ENCODE measurements around the gene UFSP1.

UFSP1 gene

DNA sequence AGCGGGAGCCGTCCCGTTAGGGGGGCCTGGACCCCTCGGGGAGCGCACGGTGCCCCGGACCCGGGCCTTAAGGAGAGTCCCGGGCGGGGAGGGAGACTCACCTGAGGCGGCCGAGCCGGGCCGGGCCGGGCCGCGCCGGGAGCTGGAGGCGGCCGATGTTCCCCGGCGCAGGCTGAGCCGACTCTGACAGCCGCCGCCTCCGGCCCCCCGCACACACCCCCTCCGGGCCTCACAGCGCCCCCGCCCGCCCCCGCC lies 6.1 kb upstream of the UFSP1 start, which contains the start of gene ACHE:
TSS of gene ACHE (minus strand) at position 188 of the 255 bp plus-strand sequence. CDS start 1,656 bp downstream, outside the sequence.
- no peak for DNase-seq (ENCODE audit: low read depth)

DNA sequence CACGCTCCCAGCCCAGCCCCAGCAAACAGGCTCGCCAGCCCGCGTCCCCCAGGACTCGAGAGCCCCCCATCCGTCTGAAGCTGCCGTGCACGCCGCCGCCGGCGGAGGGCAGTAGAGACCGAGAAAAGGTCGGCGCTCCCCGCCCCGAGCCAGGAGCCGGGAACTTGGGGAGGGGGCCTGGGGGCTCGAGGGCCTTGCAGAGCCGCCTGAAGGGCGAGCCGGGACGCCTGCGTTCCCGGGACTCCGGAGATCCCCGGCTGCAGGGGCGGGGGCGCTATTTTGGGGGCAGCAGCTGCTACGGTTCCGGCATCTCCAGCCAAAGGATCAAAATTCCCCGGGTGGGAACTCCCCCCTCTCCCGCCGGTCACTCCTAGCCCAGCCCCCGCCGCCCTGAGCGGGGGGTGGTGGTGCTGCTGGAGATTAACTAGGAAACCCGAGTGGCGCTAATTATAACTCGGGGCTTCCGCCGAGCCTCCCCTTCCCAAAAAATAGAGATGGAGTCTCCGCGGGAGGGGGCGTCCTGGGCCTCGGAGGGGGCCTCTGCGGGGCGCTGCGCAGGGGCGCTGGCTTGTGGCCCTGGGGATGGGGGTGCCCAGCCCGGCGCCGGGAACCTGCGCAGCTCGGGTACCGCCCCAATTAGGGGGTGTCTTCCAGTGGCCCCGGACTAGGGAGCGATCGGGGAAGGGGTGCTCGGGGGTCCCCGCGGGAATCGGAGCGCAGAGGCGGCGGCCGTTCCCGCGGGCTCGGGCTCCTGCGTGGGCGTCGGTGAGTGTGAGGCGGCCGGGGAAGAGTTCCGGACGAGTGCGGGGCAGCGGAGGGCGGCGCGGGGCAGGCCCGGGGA lies 5.6 kb upstream of the UFSP1 start:
- peak; percentile 53 for DNase-seq (ENCODE audit: low read depth)

- no peak for DNase-seq (ENCODE audit: low read depth)
Measured at GRCh38 chr7:100893910-100894721, 4.6 kb upstream of the UFSP1 start.

DNA sequence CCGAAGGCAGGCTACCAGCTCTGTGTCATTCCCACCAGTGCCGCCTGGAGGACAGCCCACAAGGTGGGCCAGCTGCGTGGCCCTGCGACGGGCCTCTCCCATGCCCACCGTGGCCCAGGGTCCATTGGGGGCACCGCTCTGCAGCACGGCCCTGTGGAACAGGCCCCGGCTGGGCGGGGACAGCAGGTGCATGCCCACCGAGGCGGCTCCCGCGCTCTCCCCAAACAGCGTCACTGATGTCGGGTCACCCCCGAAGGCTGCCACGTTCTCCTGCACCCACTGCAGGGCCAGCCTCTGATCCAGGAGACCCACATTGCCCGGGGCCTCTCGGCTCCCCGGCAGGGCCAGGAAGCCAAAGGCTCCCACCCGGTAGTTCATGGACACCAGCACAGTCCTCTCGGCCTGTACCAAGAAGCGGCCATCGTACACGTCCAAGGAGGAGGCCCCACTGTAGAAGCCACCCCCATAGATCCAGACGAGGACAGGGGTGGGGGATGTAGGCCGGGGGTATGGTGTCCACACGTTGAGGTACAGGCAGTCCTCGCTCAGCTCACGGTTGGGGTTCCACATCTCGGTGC lies 3.9 kb upstream of the UFSP1 start:
- no peak for DNase-seq (ENCODE audit: low read depth)

GRCh38 chr7:100892364-100893317 lies 3.1 kb upstream of the UFSP1 start:
- DNase-seq (ENCODE audit: low read depth): no peak

- no peak for DNase-seq (ENCODE audit: low read depth)
Measured at GRCh38 chr7:100891568-100892247, 2.2 kb upstream of the UFSP1 start.

DNA sequence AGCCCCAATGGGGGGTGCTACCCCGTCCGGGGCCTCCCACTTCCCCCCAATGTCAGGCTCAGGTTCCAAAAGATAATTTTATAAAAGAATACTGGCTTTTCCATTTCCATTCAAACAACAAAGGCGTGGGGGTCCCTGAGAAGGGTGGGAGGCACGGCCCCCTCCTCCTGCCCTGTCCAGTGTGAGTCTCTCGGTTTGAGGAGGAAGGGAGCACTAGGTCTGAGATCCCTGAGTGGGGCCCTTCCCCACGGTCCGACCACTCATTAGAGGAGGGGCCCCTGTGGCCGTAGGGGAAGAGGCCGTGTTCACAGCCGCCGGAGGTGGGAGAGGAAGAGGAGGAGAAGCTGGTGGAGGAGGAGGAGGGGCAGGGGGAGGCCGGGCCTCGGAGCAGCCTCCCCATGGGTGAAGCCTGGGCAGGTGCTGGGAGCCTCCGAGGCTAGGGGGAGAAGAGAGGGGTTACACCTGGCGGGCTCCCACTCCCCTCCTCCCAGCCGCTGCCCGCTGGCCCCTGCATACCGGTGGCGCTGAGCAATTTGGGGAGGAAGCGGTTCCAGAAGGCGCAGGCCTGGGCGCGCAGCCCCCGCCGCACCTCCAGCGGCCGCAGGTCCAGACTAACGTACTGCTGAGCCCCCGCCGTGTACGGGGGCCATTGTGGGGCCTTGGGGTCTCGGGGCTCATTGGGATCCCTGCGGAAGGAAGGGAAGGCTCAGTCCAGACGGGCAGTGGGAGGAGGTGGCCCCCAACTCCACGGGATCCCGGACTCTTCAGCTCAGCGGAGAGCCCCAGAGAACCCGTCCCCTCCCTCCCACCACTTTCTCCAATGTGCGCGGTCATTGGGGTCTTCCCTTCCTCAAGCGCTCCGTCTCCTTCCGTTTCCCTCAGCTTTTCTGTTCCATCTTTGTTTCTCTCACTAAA lies 1.4 kb upstream of the UFSP1 start:
- DNase-seq (ENCODE audit: low read depth): no peak

DNA sequence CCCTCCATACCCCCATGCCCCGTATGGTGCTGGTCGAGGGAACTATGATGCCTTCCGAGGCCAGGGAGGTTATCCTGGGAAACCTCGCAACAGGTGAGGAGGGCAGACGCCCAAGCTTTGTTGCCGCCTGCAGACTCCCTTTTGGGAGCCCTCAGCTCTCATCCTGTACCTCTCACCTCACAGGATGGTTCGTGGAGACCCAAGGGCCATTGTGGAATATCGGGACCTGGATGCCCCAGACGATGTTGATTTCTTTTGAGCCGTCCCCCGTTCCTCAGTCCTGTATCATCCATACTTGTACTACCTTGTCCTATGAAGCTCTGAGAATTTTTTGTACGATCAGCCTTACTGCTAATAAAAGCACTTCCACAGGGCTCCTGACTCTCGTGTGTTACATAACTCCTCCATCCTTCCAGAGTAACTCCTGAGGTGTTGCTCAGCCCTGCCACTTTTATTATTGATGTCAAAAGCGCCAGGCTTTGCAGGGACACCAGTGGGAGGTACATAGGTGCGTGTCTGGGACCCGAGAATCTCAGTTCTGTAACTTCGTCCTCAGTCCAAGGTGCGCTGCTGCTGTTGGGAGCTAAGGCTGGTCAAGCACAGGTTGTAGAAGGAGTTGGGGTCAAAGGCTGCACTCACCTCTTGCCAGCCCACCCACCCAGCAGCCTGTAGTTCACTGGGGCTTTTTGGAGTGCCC lies 1.1 kb downstream of the UFSP1 start:
- DNase-seq (ENCODE audit: low read depth): no peak

DNA sequence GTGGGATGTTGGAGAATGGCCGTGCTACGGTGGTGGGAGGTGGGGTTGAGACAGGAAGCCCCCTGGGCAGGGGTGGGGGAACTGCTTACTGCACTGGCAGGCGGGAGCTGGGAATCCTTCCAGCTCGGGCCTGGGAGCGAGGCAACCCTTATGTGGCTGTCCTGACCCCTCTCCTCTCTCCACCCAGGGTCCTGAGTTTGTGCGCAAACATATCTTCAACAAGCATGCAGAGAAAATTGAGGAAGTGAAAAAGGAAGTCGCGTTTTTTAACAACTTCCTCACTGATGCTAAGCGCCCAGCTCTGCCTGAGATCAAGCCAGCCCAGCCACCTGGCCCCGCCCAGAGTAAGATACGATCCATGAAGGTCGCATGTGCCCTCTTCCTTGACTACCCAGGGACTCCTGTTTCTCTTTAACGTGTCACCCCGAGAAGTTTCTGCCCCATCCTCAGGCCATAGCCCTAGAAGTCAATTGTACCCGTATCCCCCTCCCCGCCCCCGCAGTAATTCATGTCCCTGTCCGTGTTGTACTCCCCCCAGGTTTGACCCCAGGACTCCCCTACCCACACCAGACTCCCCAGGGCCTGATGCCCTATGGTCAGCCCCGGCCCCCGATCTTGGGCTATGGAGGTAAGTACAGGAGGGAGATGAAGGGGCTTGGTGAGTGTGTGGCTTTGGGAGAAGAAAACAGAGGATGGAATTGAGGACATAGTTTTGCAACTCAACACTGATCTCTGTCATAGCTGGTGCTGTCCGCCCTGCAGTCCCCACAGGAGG lies 1.8 kb downstream of the UFSP1 start:
- no peak for DNase-seq (ENCODE audit: low read depth)

GRCh38 chr7:100886936-100887515 lies 2.5 kb downstream of the UFSP1 start:
- DNase-seq (ENCODE audit: low read depth): no peak

- no peak for DNase-seq (ENCODE audit: low read depth)
Measured at GRCh38 chr7:100886142-100886935, 3.2 kb downstream of the UFSP1 start.

- DNase-seq (ENCODE audit: low read depth): no peak
Measured at GRCh38 chr7:100885440-100886141, 3.9 kb downstream of the UFSP1 start.

DNA sequence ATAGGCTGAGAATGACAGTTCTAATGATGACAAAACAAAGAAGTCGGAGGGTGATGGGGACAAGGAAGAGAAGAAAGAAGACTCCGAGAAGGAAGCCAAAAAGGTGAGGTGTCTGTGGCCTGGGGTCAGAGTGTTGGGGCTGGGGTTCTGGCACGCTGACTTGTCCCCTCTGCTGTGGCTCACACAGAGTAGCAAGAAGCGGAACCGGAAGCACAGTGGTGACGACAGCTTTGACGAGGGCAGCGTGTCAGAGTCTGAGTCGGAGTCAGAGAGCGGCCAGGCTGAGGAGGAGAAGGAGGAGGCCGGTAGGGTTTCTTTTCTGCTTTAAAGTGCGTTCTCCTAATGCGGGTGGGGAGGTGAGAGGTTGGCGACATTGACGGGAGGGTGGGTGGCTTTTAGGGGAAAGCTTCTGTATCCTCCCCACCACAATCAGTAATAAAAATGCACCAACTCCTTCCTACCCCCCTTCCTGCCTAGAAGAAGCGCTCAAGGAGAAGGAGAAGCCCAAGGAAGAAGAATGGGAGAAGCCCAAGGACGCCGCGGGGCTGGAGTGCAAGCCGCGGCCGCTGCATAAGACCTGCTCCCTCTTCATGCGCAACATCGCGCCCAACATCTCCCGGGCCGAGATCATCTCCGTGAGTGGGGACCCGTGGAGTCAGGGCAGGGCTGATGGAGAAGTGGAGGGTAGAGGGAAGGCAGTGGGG lies 4.6 kb downstream of the UFSP1 start:
- DNase-seq (ENCODE audit: low read depth): no peak

- DNase-seq (ENCODE audit: low read depth): no peak
Measured at GRCh38 chr7:100882785-100883526, 6.6 kb downstream of the UFSP1 start.

- DNase-seq (ENCODE audit: low read depth): no peak
Measured at GRCh38 chr7:100882201-100882600, 7.3 kb downstream of the UFSP1 start.

DNA sequence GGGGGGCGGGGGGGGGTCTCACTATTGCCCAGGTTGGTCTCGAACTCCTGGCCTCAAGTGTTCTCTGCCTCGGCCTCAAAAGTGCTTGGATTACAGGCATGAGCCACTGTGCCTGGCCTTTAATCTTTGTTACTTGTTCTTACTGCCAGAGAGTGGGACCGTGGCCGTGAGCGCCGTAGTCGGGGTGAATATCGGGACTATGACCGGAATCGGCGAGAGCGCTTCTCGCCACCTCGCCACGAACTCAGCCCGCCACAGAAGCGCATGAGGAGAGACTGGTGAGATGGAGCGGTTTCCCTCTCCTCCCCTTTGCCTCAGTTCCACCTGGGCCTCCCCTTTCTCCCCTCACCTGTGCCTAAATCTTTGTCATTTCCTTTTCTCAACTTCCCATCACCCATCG lies 8.4 kb downstream of the UFSP1 start:
- DNase-seq (ENCODE audit: low read depth): no peak

All from stimulated activated CD8-positive, alpha-beta memory T cell treated with anti-CD3 and anti-CD28 coated beads, Interleukin-7, amount 100 ng/mL, for 24 hours (primary cell).